ENCODE measurements around the gene NEDD4L.

The NEDD4L gene

GRCh38 chr18:58364876-58365528, 321.0 kb downstream of the NEDD4L start:
- H3K4me3 ChIP-seq (ENCODE audit: low read depth, low read length) = no peak overlapping the region
- TF ChIP-seq, protein P1, sequence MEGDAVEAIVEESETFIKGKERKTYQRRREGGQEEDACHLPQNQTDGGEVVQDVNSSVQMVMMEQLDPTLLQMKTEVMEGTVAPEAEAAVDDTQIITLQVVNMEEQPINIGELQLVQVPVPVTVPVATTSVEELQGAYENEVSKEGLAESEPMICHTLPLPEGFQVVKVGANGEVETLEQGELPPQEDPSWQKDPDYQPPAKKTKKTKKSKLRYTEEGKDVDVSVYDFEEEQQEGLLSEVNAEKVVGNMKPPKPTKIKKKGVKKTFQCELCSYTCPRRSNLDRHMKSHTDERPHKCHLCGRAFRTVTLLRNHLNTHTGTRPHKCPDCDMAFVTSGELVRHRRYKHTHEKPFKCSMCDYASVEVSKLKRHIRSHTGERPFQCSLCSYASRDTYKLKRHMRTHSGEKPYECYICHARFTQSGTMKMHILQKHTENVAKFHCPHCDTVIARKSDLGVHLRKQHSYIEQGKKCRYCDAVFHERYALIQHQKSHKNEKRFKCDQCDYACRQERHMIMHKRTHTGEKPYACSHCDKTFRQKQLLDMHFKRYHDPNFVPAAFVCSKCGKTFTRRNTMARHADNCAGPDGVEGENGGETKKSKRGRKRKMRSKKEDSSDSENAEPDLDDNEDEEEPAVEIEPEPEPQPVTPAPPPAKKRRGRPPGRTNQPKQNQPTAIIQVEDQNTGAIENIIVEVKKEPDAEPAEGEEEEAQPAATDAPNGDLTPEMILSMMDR (IDR thresholded peaks at IDR 0.05; ENCODE audit: low read depth, low read length, missing control alignments) = no peak
- no peak for DNase-seq (ENCODE audit: low read depth)

DNA sequence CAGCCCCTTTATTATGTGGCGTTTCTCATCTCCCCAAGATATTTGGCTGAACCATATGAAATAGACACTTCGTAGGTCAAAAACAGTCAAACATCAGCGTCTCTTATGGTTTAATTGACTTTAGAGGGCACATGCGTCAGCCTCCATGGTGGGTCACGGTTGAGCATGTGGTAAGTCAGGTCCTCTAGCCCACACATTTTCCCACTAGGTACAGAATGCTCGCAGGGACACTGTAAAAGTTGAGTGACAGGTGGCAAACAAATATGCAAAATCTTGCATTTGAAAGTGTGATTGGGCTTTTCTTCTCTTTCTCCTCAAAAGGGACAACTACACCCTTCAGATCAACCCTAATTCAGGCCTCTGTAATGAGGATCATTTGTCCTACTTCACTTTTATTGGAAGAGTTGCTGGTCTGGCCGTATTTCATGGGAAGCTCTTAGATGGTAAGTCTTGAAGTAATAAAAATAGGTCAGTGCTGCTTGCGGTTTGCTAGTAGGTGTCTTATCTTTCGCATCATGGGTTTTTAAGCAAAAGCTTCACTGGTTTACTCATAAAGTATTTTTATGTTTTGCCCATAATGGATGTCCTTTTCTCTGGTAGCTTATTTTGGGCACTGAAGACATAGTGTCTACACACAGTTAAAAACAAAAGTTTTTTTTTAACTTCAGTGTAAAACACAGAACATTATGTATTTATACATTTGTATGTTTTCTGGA, 323.6 kb downstream of the NEDD4L start:
- TF ChIP-seq, protein P1 (IDR thresholded peaks at IDR 0.05; ENCODE audit: low read depth, low read length, missing control alignments) = no peak
- no peak overlapping the region for H3K4me3 ChIP-seq (ENCODE audit: low read depth, low read length)
- DNase-seq (ENCODE audit: low read depth) = peak; percentile 35

- TF ChIP-seq, protein P1 (IDR thresholded peaks at IDR 0.05; ENCODE audit: low read depth, low read length, missing control alignments) = no peak
- no peak for DNase-seq (ENCODE audit: low read depth)
- no peak overlapping the region for H3K4me3 ChIP-seq (ENCODE audit: low read depth, low read length)
Observed at GRCh38 chr18:58369616-58370015, 325.6 kb downstream of the NEDD4L start.

DNA sequence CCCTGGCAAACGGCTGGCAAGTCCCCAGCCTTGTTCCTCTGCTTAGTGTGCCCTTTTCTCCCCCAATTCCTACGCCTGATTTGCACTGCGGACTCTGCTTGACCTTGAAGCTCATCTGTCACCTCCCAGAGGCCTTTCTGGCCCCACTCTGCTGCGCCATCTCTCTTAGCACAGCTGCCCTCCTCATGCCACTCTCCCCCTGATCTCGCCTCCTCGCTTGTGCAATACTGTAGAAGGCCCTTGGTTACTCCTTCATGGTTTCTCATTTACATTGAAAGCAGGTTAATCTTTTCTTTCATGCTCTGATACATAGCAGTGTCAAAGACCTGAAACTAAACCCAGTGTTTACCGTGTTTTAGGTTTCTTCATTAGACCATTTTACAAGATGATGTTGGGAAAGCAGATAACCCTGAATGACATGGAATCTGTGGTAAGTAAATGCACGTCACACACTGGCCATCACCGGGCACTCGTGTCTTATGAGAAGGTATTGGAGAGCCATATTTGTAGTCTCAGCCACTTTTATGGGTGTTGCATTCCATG, 326.1 kb downstream of the NEDD4L start:
- TF ChIP-seq, protein P1 (IDR thresholded peaks at IDR 0.05; ENCODE audit: low read depth, low read length, missing control alignments) = no peak
- H3K4me3 ChIP-seq (ENCODE audit: low read depth, low read length) = no peak overlapping the region
- DNase-seq (ENCODE audit: low read depth) = no peak

DNA sequence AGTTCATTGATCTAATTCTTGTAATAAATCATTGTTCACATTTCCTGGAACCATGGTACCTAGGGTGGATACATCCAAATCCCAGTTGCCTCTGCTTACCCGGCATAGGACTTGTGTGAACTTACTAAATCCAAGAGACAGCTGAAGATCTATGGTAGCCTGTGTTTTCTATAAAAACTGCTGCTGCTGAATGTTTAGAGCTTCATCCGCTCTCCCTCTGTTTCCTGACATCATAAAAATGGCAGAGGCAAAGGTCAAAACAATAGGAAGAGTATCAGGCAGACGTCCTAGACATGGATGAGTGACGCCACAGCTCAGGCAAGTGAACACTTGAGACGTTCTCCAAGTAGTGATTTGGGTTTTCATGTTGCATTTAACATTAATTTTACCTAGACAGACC, 326.6 kb downstream of the NEDD4L start:
- DNase-seq (ENCODE audit: low read depth) = no peak
- TF ChIP-seq, protein P1 (IDR thresholded peaks at IDR 0.05; ENCODE audit: low read depth, low read length, missing control alignments) = no peak

DNA sequence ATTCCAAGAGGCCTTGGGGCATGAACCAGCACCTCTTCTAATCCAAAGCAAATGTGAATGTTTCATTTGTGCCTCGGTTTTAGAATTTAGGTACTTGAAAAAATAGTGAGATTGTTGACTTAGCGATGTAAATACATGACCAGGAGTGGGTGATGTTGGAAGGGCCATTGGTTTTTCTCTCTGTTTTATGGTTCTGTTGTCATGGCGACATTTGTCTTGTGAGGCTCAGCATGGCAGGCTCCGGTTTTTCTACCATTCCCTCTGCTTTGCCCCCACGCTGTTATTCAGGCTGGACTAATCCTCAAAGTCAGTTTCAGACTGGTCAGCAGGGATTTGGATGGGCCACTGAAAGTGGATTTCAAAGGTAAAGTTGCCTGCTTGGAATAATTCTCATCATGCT, 329.5 kb downstream of the NEDD4L start:
- TF ChIP-seq, protein P1 (IDR thresholded peaks at IDR 0.05; ENCODE audit: low read depth, low read length, missing control alignments) = no peak
- H3K4me3 ChIP-seq (ENCODE audit: low read depth, low read length) = no peak overlapping the region
- no peak for DNase-seq (ENCODE audit: low read depth)

More for the DNA sequence above, 326.6 kb downstream of the NEDD4L start:
- no peak overlapping the region for H3K4me3 ChIP-seq (ENCODE audit: low read depth, low read length)
